Bronchial epithelial cell (primary cell): Measurements from ENCODE around the gene CTR9. TPM values are rescaled to one million over a fixed set of nuclear protein-coding genes. Genes with fewer than 3 reads are reported as not detected.

Source experiments
- DNase-seq: peaks from one replicate; pipeline ENCODE4 v3.0.0-alpha.2; 2010; ENCODE audit warnings: low read depth
- FAIRE-seq: peaks from 2 replicates; lab custom pipeline; 2011; peaks lifted over from hg19 to GRCh38; lab: Jason Lieb, UNC
- H3K27me3 ChIP-seq: 2 replicates; pipeline ENCODE4 v1.5.1; 2011; ENCODE audit warnings: low read length; ENCODE audit not compliant: control insufficient read depth, insufficient read depth
- H3K36me3 ChIP-seq: 2 replicates; pipeline ENCODE4 v1.5.1; 2011; ENCODE audit warnings: low read length; ENCODE audit not compliant: control insufficient read depth, insufficient read depth
- H3K4me3 ChIP-seq: 2 replicates; pipeline ENCODE4 v1.5.1; 2011; ENCODE audit warnings: mild to moderate bottlenecking, low read depth, low read length, control low read depth
- CTCF ChIP-seq: IDR thresholded peaks from 2 replicates; pipeline ENCODE4 v1.5.1; 2011; ENCODE audit warnings: mild to moderate bottlenecking, moderate library complexity, low read length, control low read depth, inconsistent platforms; ENCODE audit not compliant: insufficient read depth, severe bottlenecking
- total RNA-seq: library from RNA; depleted of rRNA; stranded (reverse); fragments of >200 nt; gene quantifications from 2 replicates; pipeline ENCODE4 v1.2.1, GENCODE V29; 2014

The CTR9 gene
- total RNA-seq, 1 donor from 2014 or later: 16.8 TPM

- peaks cover 19% of the 10 kb centered on the region for H3K36me3 ChIP-seq
- H3K27me3 ChIP-seq: no peaks in the 10 kb centered on the region
- no peak overlapping the region for H3K4me3 ChIP-seq
- no peak for FAIRE-seq
- TF ChIP-seq CTCF: no peak
- DNase-seq: no peak
Observed at GRCh38 chr11:10764412-10764811, 13.4 kb downstream of the CTR9 start.

- no peak for FAIRE-seq
- Histone ChIP-seq H3K4me3 (no peak overlapping the region), H3K36me3 (peaks cover 26% of the 10 kb centered on the region), H3K27me3 (no peaks in the 10 kb centered on the region)
- DNase-seq: peak; percentile 55
- peak; percentile 77 for TF ChIP-seq CTCF
Observed at GRCh38 chr11:10770626-10771254, 19.7 kb downstream of the CTR9 start.

GRCh38 chr11:10771457-10771856 is 20.4 kb downstream of the CTR9 start:
- no peak for DNase-seq
- H3K36me3 ChIP-seq: peaks cover 27% of the 10 kb centered on the region
- no peak overlapping the region for H3K4me3 ChIP-seq
- TF ChIP-seq CTCF: no peak
- H3K27me3 ChIP-seq: no peaks in the 10 kb centered on the region
- FAIRE-seq: no peak

GRCh38 chr11:10774811-10775210 is 23.8 kb downstream of the CTR9 start:
- H3K27me3 ChIP-seq: no peaks in the 10 kb centered on the region
- H3K4me3 ChIP-seq: no peak overlapping the region
- DNase-seq (no peak), FAIRE-seq (no peak)
- no peak for TF ChIP-seq CTCF
- H3K36me3 ChIP-seq: peaks cover 26% of the 10 kb centered on the region

GRCh38 chr11:10777393-10777793 is 26.3 kb downstream of the CTR9 start:
- FAIRE-seq: no peak
- no peak for DNase-seq
- Histone ChIP-seq H3K36me3 (peaks cover 23% of the 10 kb centered on the region), H3K27me3 (no peaks in the 10 kb centered on the region), H3K4me3 (no peak overlapping the region)
- TF ChIP-seq CTCF: no peak

GRCh38 chr11:10777806-10778205 is 26.8 kb downstream of the CTR9 start:
- FAIRE-seq (no peak), DNase-seq (no peak)
- no peak overlapping the region for H3K4me3 ChIP-seq
- H3K36me3 ChIP-seq: peaks cover 20% of the 10 kb centered on the region
- no peaks in the 10 kb centered on the region for H3K27me3 ChIP-seq
- TF ChIP-seq CTCF: no peak
